Measurements from ENCODE around the gene CHST9. TPM values are rescaled to one million over a fixed set of nuclear protein-coding genes. Genes with fewer than 3 reads are reported as not detected.

The CHST9 gene
- total and polyA plus RNA-seq, 7 donors: under 0.01 to 0.11 (median 0.07) TPM; not detected in 2

- H3K4me3 ChIP-seq: no peak overlapping the region
- ATAC-seq (no peak), DNase-seq (no peak)
- no peak overlapping the region for H3K27ac ChIP-seq
- no peaks in the 10 kb centered on the region for H3K9me3 ChIP-seq
- H3K27me3 ChIP-seq (ENCODE audit: insufficient read depth in 3 of 3, low read length in 2 of 3): no peaks in the 10 kb centered on the region
- no peaks in the 10 kb centered on the region for H3K36me3 ChIP-seq (ENCODE audit: insufficient read depth in 1 of 2, low read depth in 1 of 2)
- H3K4me1 ChIP-seq: no peaks in the 10 kb centered on the region
- TF ChIP-seq CTCF (IDR thresholded peaks at IDR 0.05): no peak
- intact Hi-C loops (cut with DNase I): loop anchor here in 1 of 2 donors (10.0 kb wide), 1 partner anchor 52 kb away; no protein-coding TSS in a partner anchor
These were observed 262.8 kb downstream of the CHST9 start for GRCh38 chr18:26922313-26922712.

GRCh38 chr18:26920644-26921043, 264.5 kb downstream of the CHST9 start:
- 41 to 58% (median 44%) methylated on average over 4 of the region's 4 CpGs for WGBS, 3 donors
- Histone ChIP-seq H3K36me3 (ENCODE audit: insufficient read depth in 1 of 2, low read depth in 1 of 2) (no peaks in the 10 kb centered on the region), H3K27ac (no peak overlapping the region), H3K27me3 (ENCODE audit: insufficient read depth in 3 of 3, low read length in 2 of 3) (no peaks in the 10 kb centered on the region), H3K4me1 (no peaks in the 10 kb centered on the region), H3K4me3 (no peak overlapping the region), H3K9me3 (no peaks in the 10 kb centered on the region)
- intact Hi-C loops (cut with DNase I): loop anchor here in 1 of 2 donors (10.0 kb wide), 1 partner anchor 54 kb away; no protein-coding TSS in a partner anchor
- ATAC-seq (no peak), DNase-seq (no peak)
- no peak for TF ChIP-seq CTCF (IDR thresholded peaks at IDR 0.05)

- DNase-seq (no peak), ATAC-seq (no peak)
- WGBS, 3 donors: 20 to 47% (median 27%) methylated on average over 1 of the region's 1 CpG
- H3K9me3 ChIP-seq: no peaks in the 10 kb centered on the region
- no peak overlapping the region for H3K4me3 ChIP-seq
- H3K27me3 ChIP-seq (ENCODE audit: insufficient read depth in 3 of 3, low read length in 2 of 3): no peaks in the 10 kb centered on the region
- no peak overlapping the region for H3K27ac ChIP-seq
- no peak for TF ChIP-seq CTCF (IDR thresholded peaks at IDR 0.05)
- no peaks in the 10 kb centered on the region for H3K4me1 ChIP-seq
- intact Hi-C loops (cut with DNase I): loop anchor here in 1 of 2 donors (10.0 kb wide), 1 partner anchor 55 kb away; no protein-coding TSS in a partner anchor
- no peaks in the 10 kb centered on the region for H3K36me3 ChIP-seq (ENCODE audit: insufficient read depth in 1 of 2, low read depth in 1 of 2)
These were observed 265.5 kb downstream of the CHST9 start for GRCh38 chr18:26919627-26920026.

- Histone ChIP-seq H3K27me3 (ENCODE audit: insufficient read depth in 3 of 3, low read length in 2 of 3) (no peaks in the 10 kb centered on the region), H3K9me3 (no peaks in the 10 kb centered on the region), H3K27ac (no peak overlapping the region), H3K36me3 (ENCODE audit: insufficient read depth in 1 of 2, low read depth in 1 of 2) (no peaks in the 10 kb centered on the region), H3K4me1 (no peaks in the 10 kb centered on the region), H3K4me3 (no peak overlapping the region)
- WGBS, 3 donors: 32 to 47% (median 39%) methylated on average over 2 of the region's 2 CpGs
- intact Hi-C loops (cut with DNase I): no loop called here
- TF ChIP-seq CTCF (IDR thresholded peaks at IDR 0.05): no peak
- no peak for ATAC-seq
- DNase-seq: no peak
These were observed 265.9 kb downstream of the CHST9 start for GRCh38 chr18:26919201-26919600.

GRCh38 chr18:26911840-26912239, 273.3 kb downstream of the CHST9 start:
- TF ChIP-seq CTCF (IDR thresholded peaks at IDR 0.05): no peak
- Histone ChIP-seq H3K4me3 (no peak overlapping the region), H3K27ac (no peak overlapping the region), H3K36me3 (ENCODE audit: insufficient read depth in 1 of 2, low read depth in 1 of 2) (no peaks in the 10 kb centered on the region), H3K27me3 (ENCODE audit: insufficient read depth in 3 of 3, low read length in 2 of 3) (no peaks in the 10 kb centered on the region), H3K9me3 (no peaks in the 10 kb centered on the region), H3K4me1 (no peaks in the 10 kb centered on the region)
- 56 to 65% (median 64%) methylated on average over 4 of the region's 4 CpGs for WGBS, 3 donors
- ATAC-seq (no peak), DNase-seq (no peak)
- intact Hi-C loops (cut with DNase I): no loop called here
